Tibial artery (tissue), 4 donors: ENCODE data around the gene ARL5C.
A peak's percentile ranks its signal among the peaks of the same experiment; 100 is the strongest.

Experiments used
- DNase-seq, 2 donors: peaks; one replicate each; pipeline ENCODE4 v3.0.0-alpha.2; 2019
- H3K27ac ChIP-seq, 2 donors: fragments of 200-600 bp; sonication (generic) in 1 of 2; 1 replicate in 1 of 2; 2 replicates in 1 of 2; pipeline ENCODE4 v1.5.1; 2018 to 2019; ENCODE audit warnings: mild to moderate bottlenecking in 1 of 2
- H3K27me3 ChIP-seq, 2 donors: fragments of 200-600 bp; sonication (generic) in 1 of 2; one replicate each; pipeline versions ENCODE4 v1.5.1 to v1.6.0; 2016 to 2019
- H3K36me3 ChIP-seq, 3 donors: fragments of 200-600 bp; sonication (generic) in 2 of 3; one replicate each; pipeline ENCODE4 v1.5.1; 2016 to 2019; ENCODE audit warnings: mild to moderate bottlenecking in 2 of 3
- H3K4me1 ChIP-seq, 4 donors: fragments of 200-600 bp; sonication (generic) in 2 of 4; 1 replicate in 3 of 4; 2 replicates in 1 of 4; pipeline ENCODE4 v1.5.1; 2016 to 2019
- H3K4me3 ChIP-seq, 2 donors: fragments of 200-600 bp; sonication (generic) in 1 of 2; 1 replicate in 1 of 2; 2 replicates in 1 of 2; pipeline ENCODE4 v1.5.1; 2018 to 2019; ENCODE audit warnings: mild to moderate bottlenecking in 2 of 2
- H3K9me3 ChIP-seq, 3 donors: fragments of 200-600 bp; sonication (generic) in 1 of 3; one replicate each; pipeline ENCODE4 v1.5.1; 2016 to 2019
- intact Hi-C: fragments of 100-400 bp; cut with DNase I; formaldehyde crosslinking; loops from one replicate; pipeline ENCODE4 v1.15.0; 2023; ENCODE audit warnings: low total_unique reads
- TF ChIP-seq, protein P1 (sequence below), 2 experiments: fragments of 200-600 bp in 1 of 2; fragments of 450-650 bp in 1 of 2; IDR thresholded peaks; one replicate each; pipeline ENCODE4 v1.5.1; 2017 to 2019; ENCODE audit warnings: antibody characterized with exemption in 2 of 2, mild to moderate bottlenecking in 1 of 2, moderate library complexity in 1 of 2

Gene ARL5C

DNA sequence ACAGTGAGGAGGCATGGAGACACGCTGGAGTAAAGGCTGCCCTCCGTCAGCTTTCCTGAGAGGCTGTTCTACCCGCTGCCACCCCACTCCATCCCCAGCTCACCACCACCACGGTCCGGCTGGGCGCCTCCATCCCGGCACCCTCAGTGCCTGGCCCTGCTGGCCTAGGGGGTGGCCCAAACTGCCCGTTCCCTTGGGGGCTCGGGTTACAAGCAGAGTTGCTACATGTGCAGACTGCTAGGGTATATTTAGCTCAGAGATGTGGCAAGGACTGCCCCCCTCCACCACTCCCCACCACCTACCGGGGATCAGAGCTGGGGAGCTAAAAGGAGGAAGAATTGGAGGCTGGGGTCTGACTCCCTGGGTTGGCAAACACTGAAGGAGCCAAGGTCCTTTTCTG is 27.4 kb upstream of the ARL5C start:
- Histone ChIP-seq H3K36me3 (peaks cover 47 to 66% (median 48%) of the 10 kb centered on the region in 3 donors), H3K9me3 (no peaks in the 10 kb centered on the region), H3K27me3 (no peaks in the 10 kb centered on the region), H3K27ac (peak overlapping the region; percentile 98 to 100), H3K4me3 (no peak overlapping the region), H3K4me1 (peaks cover 0 to 45% (median 39%) of the 10 kb centered on the region in 4 donors)
- DNase-seq: no peak
- TF ChIP-seq, protein P1, sequence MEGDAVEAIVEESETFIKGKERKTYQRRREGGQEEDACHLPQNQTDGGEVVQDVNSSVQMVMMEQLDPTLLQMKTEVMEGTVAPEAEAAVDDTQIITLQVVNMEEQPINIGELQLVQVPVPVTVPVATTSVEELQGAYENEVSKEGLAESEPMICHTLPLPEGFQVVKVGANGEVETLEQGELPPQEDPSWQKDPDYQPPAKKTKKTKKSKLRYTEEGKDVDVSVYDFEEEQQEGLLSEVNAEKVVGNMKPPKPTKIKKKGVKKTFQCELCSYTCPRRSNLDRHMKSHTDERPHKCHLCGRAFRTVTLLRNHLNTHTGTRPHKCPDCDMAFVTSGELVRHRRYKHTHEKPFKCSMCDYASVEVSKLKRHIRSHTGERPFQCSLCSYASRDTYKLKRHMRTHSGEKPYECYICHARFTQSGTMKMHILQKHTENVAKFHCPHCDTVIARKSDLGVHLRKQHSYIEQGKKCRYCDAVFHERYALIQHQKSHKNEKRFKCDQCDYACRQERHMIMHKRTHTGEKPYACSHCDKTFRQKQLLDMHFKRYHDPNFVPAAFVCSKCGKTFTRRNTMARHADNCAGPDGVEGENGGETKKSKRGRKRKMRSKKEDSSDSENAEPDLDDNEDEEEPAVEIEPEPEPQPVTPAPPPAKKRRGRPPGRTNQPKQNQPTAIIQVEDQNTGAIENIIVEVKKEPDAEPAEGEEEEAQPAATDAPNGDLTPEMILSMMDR (IDR thresholded peaks at IDR 0.05): no peak
- intact Hi-C loops: no loop called here

DNA sequence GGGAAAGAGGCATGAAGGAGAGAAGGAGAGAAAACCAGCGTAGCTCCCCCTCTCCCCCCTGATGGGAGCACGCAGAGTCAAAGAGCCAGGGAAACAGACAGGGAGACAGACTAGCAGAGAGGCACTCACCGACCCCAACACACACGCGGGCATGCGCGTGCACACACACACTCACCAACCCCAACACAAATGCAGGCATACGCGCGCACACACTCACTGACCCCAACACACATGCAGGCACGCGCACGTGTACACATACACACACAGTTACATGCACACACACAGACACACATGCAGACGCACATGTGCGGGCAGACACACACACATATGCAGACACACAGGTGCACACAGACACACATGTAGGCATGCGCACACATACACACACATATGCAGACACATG is 26.9 kb upstream of the ARL5C start:
- intact Hi-C loops: no loop called here
- H3K27me3 ChIP-seq: no peaks in the 10 kb centered on the region
- H3K4me3 ChIP-seq: no peak overlapping the region
- H3K4me1 ChIP-seq: peaks cover 0 to 41% (median 35%) of the 10 kb centered on the region in 4 donors
- TF ChIP-seq, protein P1 (IDR thresholded peaks at IDR 0.05): no peak
- H3K9me3 ChIP-seq: no peaks in the 10 kb centered on the region
- DNase-seq: no peak
- peaks cover 52 to 70% (median 52%) of the 10 kb centered on the region in 3 donors for H3K36me3 ChIP-seq
- H3K27ac ChIP-seq: peak overlapping the region in 1 of 2 donors; percentile 100

DNA sequence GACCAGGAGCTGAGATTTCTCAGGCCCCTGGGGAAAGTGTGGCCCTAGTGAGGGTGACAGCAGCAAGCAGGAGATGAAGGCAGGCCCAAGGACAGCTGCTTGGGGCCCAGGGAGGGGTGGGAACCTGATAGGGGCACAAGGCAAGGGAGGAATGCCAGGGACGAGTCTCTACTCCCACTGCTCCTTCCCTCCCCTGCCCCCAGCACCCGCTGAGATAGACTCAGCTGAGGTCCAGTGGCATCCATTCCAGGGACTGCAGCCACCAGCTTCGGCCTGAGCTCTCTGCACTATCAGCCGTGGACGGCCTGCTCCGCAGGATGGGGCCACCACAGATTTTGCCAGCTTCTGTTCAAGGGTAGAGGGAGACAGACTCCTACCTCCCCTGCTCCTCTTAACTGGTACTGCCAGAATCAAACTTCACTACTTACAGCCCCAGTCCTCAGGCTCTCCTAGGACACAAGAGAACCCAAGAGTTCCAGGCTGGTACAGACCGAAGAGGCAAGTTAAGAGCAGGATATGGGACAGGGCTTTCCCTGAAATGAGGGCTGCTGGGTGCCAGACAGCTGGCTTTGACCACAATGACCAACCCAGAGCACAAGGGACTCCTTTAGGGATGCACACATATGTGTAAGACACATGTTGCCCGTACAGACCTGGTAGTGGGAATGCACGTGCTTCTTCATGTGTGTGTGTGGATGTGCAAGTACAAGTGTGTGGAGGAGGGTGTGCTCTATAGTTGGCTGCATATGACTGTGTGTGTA is 26.0 kb upstream of the ARL5C start:
- H3K36me3 ChIP-seq: peaks cover 62 to 80% (median 62%) of the 10 kb centered on the region in 3 donors
- H3K9me3 ChIP-seq: no peaks in the 10 kb centered on the region
- TF ChIP-seq, protein P1 (IDR thresholded peaks at IDR 0.05): no peak
- peaks cover 0 to 38% (median 35%) of the 10 kb centered on the region in 4 donors for H3K4me1 ChIP-seq
- no peak overlapping the region for H3K4me3 ChIP-seq
- no peak overlapping the region for H3K27ac ChIP-seq
- DNase-seq: no peak
- no peaks in the 10 kb centered on the region for H3K27me3 ChIP-seq
- intact Hi-C loops: no loop called here

DNA sequence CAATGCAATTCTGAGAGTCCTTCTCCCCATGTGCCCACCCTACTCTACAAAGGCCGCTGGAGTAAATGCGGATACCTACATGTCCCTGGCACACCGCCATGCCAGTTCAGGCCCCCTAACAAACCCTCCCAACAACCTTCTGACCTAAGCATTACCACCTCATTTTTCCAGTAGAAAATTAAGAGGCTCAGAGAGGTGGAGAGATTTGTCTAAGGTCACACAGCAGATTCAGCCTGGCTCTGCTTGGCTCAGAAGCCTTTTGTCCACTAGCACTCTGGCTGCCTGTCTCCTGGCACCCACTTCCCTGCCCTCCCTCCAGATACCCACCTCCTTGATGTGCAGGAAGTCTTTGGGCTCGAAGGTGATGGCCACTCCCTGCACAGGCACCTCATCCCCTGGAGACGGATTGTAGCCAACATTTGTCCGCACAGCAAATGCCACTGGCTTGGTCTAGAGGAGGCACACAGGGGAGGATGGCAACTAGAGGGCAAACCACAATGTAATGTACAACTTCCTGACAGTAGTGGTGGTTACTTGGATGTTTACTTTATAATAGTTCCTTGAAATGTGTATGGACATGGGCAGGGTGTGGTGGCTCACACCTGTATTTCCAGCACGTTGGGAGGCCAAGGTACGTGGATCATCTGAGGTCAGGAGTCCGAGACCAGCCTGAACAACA is 21.3 kb upstream of the ARL5C start:
- no peak overlapping the region for H3K27ac ChIP-seq
- DNase-seq: no peak
- H3K27me3 ChIP-seq: no peaks in the 10 kb centered on the region
- H3K9me3 ChIP-seq: no peaks in the 10 kb centered on the region
- TF ChIP-seq, protein P1 (IDR thresholded peaks at IDR 0.05): no peak
- no peak overlapping the region for H3K4me3 ChIP-seq
- no peaks in the 10 kb centered on the region for H3K4me1 ChIP-seq
- H3K36me3 ChIP-seq: peaks cover 93 to 100% (median 93%) of the 10 kb centered on the region in 3 donors
- intact Hi-C loops: no loop called here

DNA sequence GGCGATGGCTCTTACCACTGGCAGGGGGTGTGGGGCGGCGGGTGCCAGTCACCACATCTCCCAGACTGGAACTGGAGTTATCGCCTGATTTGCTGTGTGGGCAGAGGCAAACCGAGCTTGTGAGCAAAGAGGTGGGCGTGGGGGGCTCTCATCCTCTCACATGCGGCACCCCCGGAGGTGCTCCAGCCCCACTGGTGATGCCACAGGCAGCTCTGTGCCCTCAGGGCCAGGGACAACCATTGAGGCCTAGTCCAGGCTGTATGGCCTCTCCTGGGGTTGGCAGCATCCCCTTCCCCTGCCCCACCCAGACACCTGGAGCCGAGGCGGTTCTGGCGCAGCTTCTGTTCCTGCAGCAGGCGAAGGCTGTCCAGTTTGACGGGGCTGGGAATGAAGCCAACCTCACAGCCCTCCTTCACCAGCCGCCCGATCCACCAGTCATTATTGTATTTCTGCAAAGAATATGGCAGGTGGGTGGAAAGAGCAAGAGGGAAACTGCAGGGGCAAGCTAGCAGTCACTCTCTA is 20.6 kb upstream of the ARL5C start:
- TF ChIP-seq, protein P1 (IDR thresholded peaks at IDR 0.05): no peak
- Histone ChIP-seq H3K27ac (no peak overlapping the region), H3K36me3 (peaks cover 93 to 100% (median 93%) of the 10 kb centered on the region in 3 donors), H3K9me3 (no peaks in the 10 kb centered on the region), H3K27me3 (no peaks in the 10 kb centered on the region), H3K4me1 (no peaks in the 10 kb centered on the region), H3K4me3 (no peak overlapping the region)
- intact Hi-C loops: no loop called here
- DNase-seq: no peak
